ENCODE results near the gene VTI1B. TPM values are rescaled to one million over a fixed set of nuclear protein-coding genes. Genes with fewer than 3 reads are reported as not detected.
"Not testable (repeated sequence)": the region's sequence is repeated elsewhere in the genome, so short reads cannot be mapped to it uniquely, and the experiment has no call there.

Gene VTI1B
- total RNA-seq, 1 donor from 2014 or later, result 108 TPM

GRCh38 chr14:67718265-67718664 is 43.8 kb upstream of the VTI1B start:
- no peaks in the 10 kb centered on the region for H3K36me3 Mint-ChIP-seq (ENCODE audit: low read depth)
- H3K27ac Mint-ChIP-seq (ENCODE audit: unreplicated experiment), result no peak overlapping the region
- peaks cover 22% of the 10 kb centered on the region for H3K27me3 Mint-ChIP-seq (ENCODE audit: low read depth)
- TF ChIP-seq CTCF (IDR thresholded peaks at IDR 0.05), result no peak
- H3K4me3 Mint-ChIP-seq (ENCODE audit: unreplicated experiment), result no peak overlapping the region
- H3K9me3 Mint-ChIP-seq (ENCODE audit: low read depth), result no peaks in the 10 kb centered on the region
- no peaks in the 10 kb centered on the region for H3K4me1 Mint-ChIP-seq (ENCODE audit: low read depth)
- DNase-seq (ENCODE audit: low spot score), result no peak

GRCh38 chr14:67717048-67717447 is 42.6 kb upstream of the VTI1B start:
- Mint-ChIP-seq H3K4me3 (ENCODE audit: unreplicated experiment) (no peak overlapping the region), H3K27ac (ENCODE audit: unreplicated experiment) (no peak overlapping the region), H3K36me3 (ENCODE audit: low read depth) (no peaks in the 10 kb centered on the region), H3K9me3 (ENCODE audit: low read depth) (no peaks in the 10 kb centered on the region), H3K4me1 (ENCODE audit: low read depth) (no peaks in the 10 kb centered on the region), H3K27me3 (ENCODE audit: low read depth) (peaks cover 14% of the 10 kb centered on the region)
- TF ChIP-seq CTCF (IDR thresholded peaks at IDR 0.05), result no peak
- no peak for DNase-seq (ENCODE audit: low spot score)

GRCh38 chr14:67710209-67710608 is 35.8 kb upstream of the VTI1B start:
- DNase-seq (ENCODE audit: low spot score), result no peak
- no peak for TF ChIP-seq CTCF (IDR thresholded peaks at IDR 0.05)
- Mint-ChIP-seq H3K27ac (ENCODE audit: unreplicated experiment) (no peak overlapping the region), H3K9me3 (ENCODE audit: low read depth) (peaks cover 11% of the 10 kb centered on the region), H3K27me3 (ENCODE audit: low read depth) (peaks cover 9% of the 10 kb centered on the region), H3K4me1 (ENCODE audit: low read depth) (no peaks in the 10 kb centered on the region), H3K36me3 (ENCODE audit: low read depth) (no peaks in the 10 kb centered on the region), H3K4me3 (ENCODE audit: unreplicated experiment) (no peak overlapping the region)

GRCh38 chr14:67709796-67710195 is 35.4 kb upstream of the VTI1B start:
- H3K9me3 Mint-ChIP-seq (ENCODE audit: low read depth), result peaks cover 11% of the 10 kb centered on the region
- H3K27me3 Mint-ChIP-seq (ENCODE audit: low read depth), result not testable (repeated sequence)

GRCh38 chr14:67709346-67709745 is 34.9 kb upstream of the VTI1B start:
- H3K36me3 Mint-ChIP-seq (ENCODE audit: low read depth); H3K27ac Mint-ChIP-seq (ENCODE audit: unreplicated experiment); DNase-seq (ENCODE audit: low spot score); H3K4me3 Mint-ChIP-seq (ENCODE audit: unreplicated experiment); H3K4me1 Mint-ChIP-seq (ENCODE audit: low read depth): not testable (repeated sequence)
- Mint-ChIP-seq H3K27me3 (ENCODE audit: low read depth) (peaks cover 11% of the 10 kb centered on the region), H3K9me3 (ENCODE audit: low read depth) (peaks cover 11% of the 10 kb centered on the region)

More at GRCh38 chr14:67709796-67710195, 35.4 kb upstream of the VTI1B start:
- not testable (repeated sequence) for H3K4me1 Mint-ChIP-seq (ENCODE audit: low read depth); DNase-seq (ENCODE audit: low spot score); H3K27ac Mint-ChIP-seq (ENCODE audit: unreplicated experiment); H3K36me3 Mint-ChIP-seq (ENCODE audit: low read depth); H3K4me3 Mint-ChIP-seq (ENCODE audit: unreplicated experiment)

- peaks cover 5% of the 10 kb centered on the region for H3K9me3 Mint-ChIP-seq (ENCODE audit: low read depth)
- TF ChIP-seq CTCF (IDR thresholded peaks at IDR 0.05), result no peak
- H3K4me1 Mint-ChIP-seq (ENCODE audit: low read depth), result peaks cover 5% of the 10 kb centered on the region
- no peak overlapping the region for H3K27ac Mint-ChIP-seq (ENCODE audit: unreplicated experiment)
- peaks cover 8% of the 10 kb centered on the region for H3K27me3 Mint-ChIP-seq (ENCODE audit: low read depth)
- H3K4me3 Mint-ChIP-seq (ENCODE audit: unreplicated experiment), result no peak overlapping the region
- DNase-seq (ENCODE audit: low spot score), result no peak
- no peaks in the 10 kb centered on the region for H3K36me3 Mint-ChIP-seq (ENCODE audit: low read depth)
These were observed 30.8 kb upstream of the VTI1B start for GRCh38 chr14:67705211-67705610.

Data from chondrocyte (in vitro differentiated cells).